CD8-positive, alpha-beta memory T cell (primary cell): Measurements from ENCODE around the gene WIPF3. TPM values are rescaled to one million over a fixed set of nuclear protein-coding genes. Genes with fewer than 3 reads are reported as not detected.
"Not testable (repeated sequence)": the region's sequence is repeated elsewhere in the genome, so short reads cannot be mapped to it uniquely, and the experiment has no call there.

ENCODE experiments used
- CTCF ChIA-PET: fragments of 350-600 bp; sonication (Branson Sonifier 250); formaldehyde crosslinking; loops from one replicate; lab custom pipeline; 2021; ENCODE audit warnings: antibody characterized with exemption; lab: Charles Lee
- POLR2A ChIA-PET: fragments of 350-600 bp; sonication (Branson Sonifier 250); formaldehyde crosslinking; loops from one replicate; lab custom pipeline; 2021; ENCODE audit warnings: antibody characterized with exemption; lab: Charles Lee
- DNase-seq, 5 donors: peaks; one replicate each; pipeline versions ENCODE4 v3.0.0 to v3.0.0-alpha.2; 2020 to 2022; ENCODE audit warnings: mixed read lengths in 1 of 5
- H3K27ac ChIP-seq: one replicate; pipeline ENCODE4 v1.7.0; 2013; ENCODE audit warnings: low read depth, mild to moderate bottlenecking, low read length, moderate library complexity
- H3K27me3 ChIP-seq: 2 replicates; pipeline ENCODE4 v1.7.0; 2013; ENCODE audit warnings: low read length, mild to moderate bottlenecking; ENCODE audit not compliant: insufficient read depth, poor library complexity, severe bottlenecking
- H3K36me3 ChIP-seq: 2 replicates; pipeline ENCODE4 v1.7.0; 2013; ENCODE audit warnings: mild to moderate bottlenecking, low read length, moderate library complexity; ENCODE audit not compliant: insufficient read depth
- H3K4me1 ChIP-seq: 2 replicates; pipeline ENCODE4 v1.7.0; 2013; ENCODE audit warnings: mild to moderate bottlenecking, low read length, moderate library complexity; ENCODE audit not compliant: insufficient read depth
- H3K4me3 ChIP-seq: 2 replicates; pipeline ENCODE4 v1.7.0; 2013; ENCODE audit warnings: mild to moderate bottlenecking, low read length
- H3K9me3 ChIP-seq: 2 replicates; pipeline ENCODE4 v1.7.0; 2013; ENCODE audit warnings: mild to moderate bottlenecking, low read length
- H3K27ac Mint-ChIP-seq, 8 donors: one replicate each; pipeline ENCODE4 v1.8.0; 2020 to 2021; ENCODE audit warnings: mixed read lengths in 8 of 8, mild to moderate bottlenecking in 6 of 8, inconsistent platforms in 3 of 8, moderate library complexity in 3 of 8
- H3K27me3 Mint-ChIP-seq, 2 donors: one replicate each; pipeline ENCODE4 v1.8.0; 2020 to 2021; ENCODE audit warnings: mixed read lengths in 2 of 2, mild to moderate bottlenecking in 1 of 2, moderate library complexity in 1 of 2
- H3K36me3 Mint-ChIP-seq, 3 donors: one replicate each; pipeline ENCODE4 v1.8.0; 2020 to 2021; ENCODE audit warnings: mixed read lengths in 3 of 3, inconsistent platforms in 1 of 3, mild to moderate bottlenecking in 1 of 3
- H3K4me1 Mint-ChIP-seq, 3 donors: one replicate each; pipeline ENCODE4 v1.8.0; 2020 to 2021; ENCODE audit warnings: mixed read lengths in 3 of 3, inconsistent platforms in 1 of 3, mild to moderate bottlenecking in 1 of 3
- H3K4me3 Mint-ChIP-seq, 7 donors: one replicate each; pipeline ENCODE4 v1.8.0; 2020 to 2021; ENCODE audit warnings: mixed read lengths in 7 of 7, mild to moderate bottlenecking in 6 of 7, moderate library complexity in 4 of 7, inconsistent platforms in 2 of 7
- H3K9me3 Mint-ChIP-seq, 5 donors: one replicate each; pipeline ENCODE4 v1.8.0; 2020 to 2022; ENCODE audit warnings: mixed read lengths in 5 of 5, mild to moderate bottlenecking in 3 of 5, moderate library complexity in 2 of 5, inconsistent platforms in 1 of 5
- polyA plus RNA-seq: library from polyadenylated mRNA; unstranded; fragments of 300-500 nt; fragmentation: Illumina TruSeq; gene quantifications from one replicate; pipeline ENCODE4 v1.2.3, GENCODE V29; 2021
- total RNA-seq, 2 experiments: library from RNA; stranded (reverse); gene quantifications; one replicate each; pipeline ENCODE4 v1.2.3, GENCODE V29; 2021

WIPF3 gene
- total and polyA plus RNA-seq, 3 experiments from 2014 or later, result not detected

- Histone ChIP-seq H3K4me3 (no peak overlapping the region), H3K36me3 (no peaks in the 10 kb centered on the region), H3K27me3 (no peaks in the 10 kb centered on the region), H3K9me3 (no peaks in the 10 kb centered on the region), H3K4me1 (no peaks in the 10 kb centered on the region), H3K27ac (no peak overlapping the region)
- Mint-ChIP-seq H3K4me1 (peaks cover 0 to 9% (median 4%) of the 10 kb centered on the region in 3 donors), H3K4me3 (no peak overlapping the region), H3K27ac (no peak overlapping the region), H3K36me3 (no peaks in the 10 kb centered on the region), H3K9me3 (no peaks in the 10 kb centered on the region), H3K27me3 (peaks cover 13 to 16% of the 10 kb centered on the region in 2 donors)
- ChIA-PET CTCF (no interaction called here), POLR2A (no interaction called here)
- DNase-seq, result no peak
Observed at GRCh38 chr7:29888006-29888405, 81.7 kb downstream of the WIPF3 start.

- no peaks in the 10 kb centered on the region for H3K9me3 ChIP-seq
- no peaks in the 10 kb centered on the region for H3K36me3 Mint-ChIP-seq
- H3K4me3 Mint-ChIP-seq, result no peak overlapping the region
- H3K36me3 ChIP-seq, result no peaks in the 10 kb centered on the region
- H3K27ac Mint-ChIP-seq, result no peak overlapping the region
- H3K27ac ChIP-seq, result no peak overlapping the region
- POLR2A ChIA-PET, result no interaction called here
- CTCF ChIA-PET, result no interaction called here
- no peaks in the 10 kb centered on the region for H3K4me1 ChIP-seq
- no peaks in the 10 kb centered on the region for H3K27me3 ChIP-seq
- H3K4me1 Mint-ChIP-seq, result peaks cover 0 to 5% (median 0%) of the 10 kb centered on the region in 3 donors
- peaks cover 7 to 11% of the 10 kb centered on the region in 2 donors for H3K27me3 Mint-ChIP-seq
- H3K4me3 ChIP-seq, result no peak overlapping the region
- no peak for DNase-seq
- H3K9me3 Mint-ChIP-seq, result no peaks in the 10 kb centered on the region
Observed at GRCh38 chr7:29889288-29889687, 83.0 kb downstream of the WIPF3 start.

- DNase-seq, result no peak
- no peaks in the 10 kb centered on the region for H3K4me1 Mint-ChIP-seq
- peaks cover 4 to 7% of the 10 kb centered on the region in 2 donors for H3K27me3 Mint-ChIP-seq
- H3K4me1 ChIP-seq, result no peaks in the 10 kb centered on the region
- no peaks in the 10 kb centered on the region for H3K27me3 ChIP-seq
- no peaks in the 10 kb centered on the region for H3K9me3 Mint-ChIP-seq
- no peak overlapping the region for H3K4me3 Mint-ChIP-seq
- H3K27ac Mint-ChIP-seq, result no peak overlapping the region
- ChIA-PET POLR2A (no interaction called here), CTCF (no interaction called here)
- no peak overlapping the region for H3K4me3 ChIP-seq
- no peak overlapping the region for H3K27ac ChIP-seq
- H3K9me3 ChIP-seq, result no peaks in the 10 kb centered on the region
- no peaks in the 10 kb centered on the region for H3K36me3 ChIP-seq
- no peaks in the 10 kb centered on the region for H3K36me3 Mint-ChIP-seq
Observed at GRCh38 chr7:29890251-29890650, 83.9 kb downstream of the WIPF3 start.

- H3K9me3 Mint-ChIP-seq, H3K9me3 ChIP-seq, H3K4me3 ChIP-seq, H3K4me1 Mint-ChIP-seq, H3K27ac Mint-ChIP-seq, H3K27me3 ChIP-seq, H3K36me3 ChIP-seq, H3K36me3 Mint-ChIP-seq, DNase-seq, H3K27me3 Mint-ChIP-seq, H3K4me3 Mint-ChIP-seq, CTCF ChIA-PET, POLR2A ChIA-PET, H3K4me1 ChIP-seq, H3K27ac ChIP-seq: not testable (repeated sequence)
Observed at GRCh38 chr7:29890786-29891185, 84.5 kb downstream of the WIPF3 start.

- Histone ChIP-seq H3K27ac (no peak overlapping the region), H3K4me1 (no peaks in the 10 kb centered on the region), H3K4me3 (no peak overlapping the region), H3K9me3 (no peaks in the 10 kb centered on the region), H3K27me3 (no peaks in the 10 kb centered on the region), H3K36me3 (no peaks in the 10 kb centered on the region)
- ChIA-PET CTCF (no interaction called here), POLR2A (no interaction called here)
- Mint-ChIP-seq H3K4me3 (no peak overlapping the region), H3K4me1 (no peaks in the 10 kb centered on the region), H3K27ac (no peak overlapping the region), H3K9me3 (peaks cover 0 to 2% (median 0%) of the 10 kb centered on the region in 5 donors), H3K27me3 (peaks cover 6 to 12% of the 10 kb centered on the region in 2 donors), H3K36me3 (no peaks in the 10 kb centered on the region)
- DNase-seq, result no peak
Observed at GRCh38 chr7:29891766-29892165, 85.5 kb downstream of the WIPF3 start.

- Mint-ChIP-seq H3K4me1 (no peaks in the 10 kb centered on the region), H3K27me3 (peaks cover 5 to 15% of the 10 kb centered on the region in 2 donors), H3K9me3 (peaks cover 0 to 2% (median 0%) of the 10 kb centered on the region in 5 donors), H3K4me3 (no peak overlapping the region), H3K27ac (no peak overlapping the region), H3K36me3 (no peaks in the 10 kb centered on the region)
- ChIA-PET POLR2A (no interaction called here), CTCF (no interaction called here)
- Histone ChIP-seq H3K4me1 (no peaks in the 10 kb centered on the region), H3K27ac (no peak overlapping the region), H3K36me3 (no peaks in the 10 kb centered on the region), H3K9me3 (no peaks in the 10 kb centered on the region), H3K27me3 (no peaks in the 10 kb centered on the region), H3K4me3 (no peak overlapping the region)
- DNase-seq, result no peak
Observed at GRCh38 chr7:29892231-29892630, 85.9 kb downstream of the WIPF3 start.

GRCh38 chr7:29893351-29893965, 87.2 kb downstream of the WIPF3 start:
- Mint-ChIP-seq H3K4me1 (no peaks in the 10 kb centered on the region), H3K4me3 (no peak overlapping the region), H3K36me3 (peaks cover 0 to 7% (median 0%) of the 10 kb centered on the region in 3 donors), H3K9me3 (peaks cover 0 to 9% (median 2%) of the 10 kb centered on the region in 5 donors), H3K27ac (no peak overlapping the region), H3K27me3 (peaks cover 5 to 24% of the 10 kb centered on the region in 2 donors)
- POLR2A ChIA-PET, result no interaction called here
- no peaks in the 10 kb centered on the region for H3K9me3 ChIP-seq
- H3K4me3 ChIP-seq, result no peak overlapping the region
- no peaks in the 10 kb centered on the region for H3K4me1 ChIP-seq
- no peak for DNase-seq
- H3K27ac ChIP-seq, result no peak overlapping the region
- H3K27me3 ChIP-seq, result no peaks in the 10 kb centered on the region
- CTCF ChIA-PET, result no interaction called here
- no peaks in the 10 kb centered on the region for H3K36me3 ChIP-seq

- Mint-ChIP-seq H3K27ac (no peak overlapping the region), H3K4me3 (no peak overlapping the region), H3K9me3 (peaks cover 0 to 9% (median 2%) of the 10 kb centered on the region in 5 donors), H3K4me1 (no peaks in the 10 kb centered on the region), H3K36me3 (peaks cover 0 to 7% (median 0%) of the 10 kb centered on the region in 3 donors), H3K27me3 (peaks cover 7 to 31% of the 10 kb centered on the region in 2 donors)
- DNase-seq, result no peak
- POLR2A ChIA-PET, result no interaction called here
- Histone ChIP-seq H3K27ac (no peak overlapping the region), H3K4me3 (no peak overlapping the region), H3K27me3 (no peaks in the 10 kb centered on the region), H3K36me3 (no peaks in the 10 kb centered on the region), H3K9me3 (no peaks in the 10 kb centered on the region), H3K4me1 (no peaks in the 10 kb centered on the region)
- CTCF ChIA-PET, result no interaction called here
Observed at GRCh38 chr7:29894256-29894655, 87.9 kb downstream of the WIPF3 start.
